ENCODE data around the gene PCDHB5. TPM values are rescaled to one million over a fixed set of nuclear protein-coding genes. Genes with fewer than 3 reads are reported as not detected.
"Not testable (repeated sequence)": the region's sequence is repeated elsewhere in the genome, so short reads cannot be mapped to it uniquely, and the experiment has no call there.

Gene PCDHB5
- polyA plus RNA-seq, 3 donors: 6.0 to 9.0 (median 8.5) TPM

DNA sequence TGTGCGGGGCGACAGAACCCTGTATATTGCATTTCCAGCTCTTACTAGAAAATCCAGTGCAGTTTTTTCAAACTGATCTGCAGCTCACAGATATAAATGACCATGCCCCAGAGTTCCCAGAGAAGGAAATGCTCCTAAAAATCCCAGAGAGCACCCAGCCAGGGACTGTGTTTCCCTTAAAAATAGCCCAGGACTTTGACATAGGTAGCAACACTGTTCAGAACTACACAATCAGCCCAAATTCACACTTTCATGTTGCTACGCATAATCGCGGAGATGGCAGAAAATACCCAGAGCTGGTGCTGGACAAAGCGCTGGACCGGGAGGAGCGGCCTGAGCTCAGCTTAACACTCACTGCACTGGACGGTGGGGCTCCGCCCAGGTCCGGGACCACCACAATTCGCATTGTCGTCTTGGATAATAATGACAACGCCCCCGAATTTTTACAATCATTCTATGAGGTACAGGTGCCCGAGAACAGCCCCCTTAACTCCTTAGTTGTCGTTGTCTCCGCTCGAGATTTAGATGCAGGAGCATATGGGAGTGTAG lies 786 bp downstream of the PCDHB5 start:
- DNase-seq (ENCODE audit: extremely low read depth in 1 of 11, low read depth in 9 of 11, low spot score in 4 of 11): no peak

- not testable (repeated sequence) for DNase-seq (ENCODE audit: extremely low read depth in 1 of 11, low read depth in 9 of 11, low spot score in 4 of 11)
These were observed 2.3 kb downstream of the PCDHB5 start for GRCh38 chr5:141137346-141137745.

DNA sequence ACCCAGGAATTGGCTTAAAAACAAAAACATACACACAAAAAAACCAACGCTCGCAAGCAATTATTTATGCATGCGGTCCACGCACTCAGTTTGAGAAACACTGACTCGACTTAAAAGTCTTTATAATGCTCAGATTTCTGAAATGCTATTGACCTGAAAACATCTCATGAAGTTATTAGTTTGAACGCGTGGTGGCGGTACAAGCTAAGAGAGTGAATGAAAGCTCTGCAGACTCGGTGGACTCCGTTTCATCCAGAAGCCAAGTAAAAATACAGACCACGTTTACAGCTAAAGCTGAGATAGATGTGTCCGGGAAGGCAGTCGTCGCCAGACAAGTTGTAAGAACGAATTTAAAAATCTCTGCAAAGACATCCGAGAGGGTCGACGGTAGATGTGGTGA lies 14.8 kb downstream of the PCDHB5 start, which contains the start of gene PCDHB6:
Gene PCDHB6, plus strand, starts transcription at position 246 of the 400 bp plus-strand sequence. CDS start 201 bp downstream, outside the sequence.
- peak in 2 of 11 donors; percentile 9 to 39 for DNase-seq (ENCODE audit: extremely low read depth in 1 of 11, low read depth in 9 of 11, low spot score in 4 of 11)

DNA sequence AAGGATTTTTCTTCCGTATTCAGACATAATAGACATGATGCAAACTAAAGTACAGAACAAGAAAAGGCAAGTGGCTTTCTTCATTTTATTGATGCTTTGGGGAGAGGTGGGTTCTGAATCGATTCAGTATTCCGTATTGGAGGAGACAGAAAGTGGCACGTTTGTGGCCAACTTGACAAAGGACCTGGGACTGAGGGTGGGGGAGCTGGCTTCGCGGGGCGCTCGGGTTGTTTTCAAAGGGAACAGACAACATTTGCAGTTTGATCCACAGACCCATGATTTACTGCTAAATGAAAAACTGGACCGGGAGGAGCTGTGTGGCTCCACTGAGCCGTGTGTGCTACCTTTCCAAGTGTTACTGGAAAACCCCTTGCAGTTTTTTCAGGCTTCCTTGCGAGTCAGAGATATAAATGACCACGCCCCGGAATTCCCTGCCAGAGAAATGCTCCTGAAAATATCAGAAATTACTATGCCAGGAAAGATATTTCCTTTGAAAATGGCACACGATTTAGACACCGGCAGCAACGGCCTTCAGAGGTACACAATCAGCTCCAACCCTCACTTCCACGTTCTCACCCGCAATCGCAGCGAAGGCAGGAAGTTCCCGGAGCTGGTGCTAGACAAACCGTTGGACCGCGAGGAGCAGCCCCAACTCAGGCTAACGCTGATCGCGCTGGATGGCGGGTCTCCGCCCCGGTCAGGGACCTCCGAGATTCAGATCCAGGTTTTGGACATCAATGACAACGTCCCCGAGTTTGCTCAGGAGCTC lies 15.4 kb downstream of the PCDHB5 start:
- no peak for DNase-seq (ENCODE audit: extremely low read depth in 1 of 11, low read depth in 9 of 11, low spot score in 4 of 11)

GRCh38 chr5:141150993-141151325 lies 16.0 kb downstream of the PCDHB5 start:
- DNase-seq (ENCODE audit: extremely low read depth in 1 of 11, low read depth in 9 of 11, low spot score in 4 of 11): no peak

GRCh38 chr5:141151632-141152031 lies 16.6 kb downstream of the PCDHB5 start:
- DNase-seq (ENCODE audit: extremely low read depth in 1 of 11, low read depth in 9 of 11, low spot score in 4 of 11): not testable (repeated sequence)

GRCh38 chr5:141152096-141152495 lies 17.1 kb downstream of the PCDHB5 start:
- not testable (repeated sequence) for DNase-seq (ENCODE audit: extremely low read depth in 1 of 11, low read depth in 9 of 11, low spot score in 4 of 11)

DNA sequence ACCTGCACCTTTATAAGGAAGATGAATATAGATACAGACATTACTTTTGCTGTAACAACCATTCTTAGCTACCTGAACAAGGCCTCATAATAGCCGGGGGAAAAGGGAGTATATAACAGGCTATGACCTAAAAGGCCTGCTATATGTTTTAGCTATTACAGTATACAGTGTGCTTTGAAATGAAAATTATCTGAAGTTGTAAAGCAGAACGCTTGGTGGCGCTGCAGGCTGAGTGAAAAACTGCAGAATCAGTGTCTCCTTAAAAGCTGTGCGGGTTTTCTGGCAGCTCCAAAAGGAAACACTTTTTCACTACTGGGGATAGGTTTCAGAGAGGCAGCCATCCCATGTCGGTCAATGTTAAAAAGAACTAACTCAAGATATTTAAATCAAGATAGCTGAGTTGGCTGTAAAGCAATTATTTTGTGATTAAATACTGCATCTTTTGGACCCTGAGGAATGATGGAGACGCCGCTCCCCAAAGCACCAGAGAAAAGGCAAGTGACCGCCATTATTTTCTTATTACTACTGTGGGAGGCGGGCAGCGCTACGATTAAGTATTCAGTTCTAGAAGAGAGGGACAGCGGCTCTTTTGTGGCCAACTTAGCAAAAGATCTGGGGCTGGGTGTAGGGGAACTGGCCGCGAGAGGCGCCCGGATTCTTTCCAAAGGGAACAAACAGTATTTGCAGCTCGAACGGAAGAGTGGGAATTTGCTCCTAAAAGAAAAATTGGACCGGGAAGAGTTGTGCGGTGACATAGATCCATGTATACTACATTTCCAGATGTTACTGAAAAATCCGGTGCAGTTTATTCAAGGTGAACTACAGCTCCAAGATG lies 20.8 kb downstream of the PCDHB5 start:
- DNase-seq (ENCODE audit: extremely low read depth in 1 of 11, low read depth in 9 of 11, low spot score in 4 of 11): no peak

GRCh38 chr5:141157356-141157755 lies 22.4 kb downstream of the PCDHB5 start:
- not testable (repeated sequence) for DNase-seq (ENCODE audit: extremely low read depth in 1 of 11, low read depth in 9 of 11, low spot score in 4 of 11)

DNA sequence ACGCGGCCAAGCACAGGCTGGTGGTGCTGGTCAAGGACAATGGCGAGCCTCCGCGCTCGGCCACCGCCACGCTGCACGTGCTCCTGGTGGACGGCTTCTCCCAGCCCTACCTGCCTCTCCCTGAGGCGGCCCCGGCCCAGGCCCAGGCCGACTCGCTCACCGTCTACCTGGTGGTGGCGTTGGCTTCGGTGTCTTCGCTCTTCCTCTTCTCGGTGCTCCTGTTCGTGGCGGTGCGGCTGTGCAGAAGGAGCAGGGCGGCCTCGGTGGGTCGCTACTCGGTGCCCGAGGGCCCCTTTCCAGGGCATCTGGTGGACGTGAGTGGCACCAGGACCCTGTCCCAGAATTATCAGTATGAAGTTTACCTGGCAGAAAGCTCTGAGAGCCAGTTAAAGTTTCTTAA lies 22.9 kb downstream of the PCDHB5 start:
- not testable (repeated sequence) for DNase-seq (ENCODE audit: extremely low read depth in 1 of 11, low read depth in 9 of 11, low spot score in 4 of 11)

DNA sequence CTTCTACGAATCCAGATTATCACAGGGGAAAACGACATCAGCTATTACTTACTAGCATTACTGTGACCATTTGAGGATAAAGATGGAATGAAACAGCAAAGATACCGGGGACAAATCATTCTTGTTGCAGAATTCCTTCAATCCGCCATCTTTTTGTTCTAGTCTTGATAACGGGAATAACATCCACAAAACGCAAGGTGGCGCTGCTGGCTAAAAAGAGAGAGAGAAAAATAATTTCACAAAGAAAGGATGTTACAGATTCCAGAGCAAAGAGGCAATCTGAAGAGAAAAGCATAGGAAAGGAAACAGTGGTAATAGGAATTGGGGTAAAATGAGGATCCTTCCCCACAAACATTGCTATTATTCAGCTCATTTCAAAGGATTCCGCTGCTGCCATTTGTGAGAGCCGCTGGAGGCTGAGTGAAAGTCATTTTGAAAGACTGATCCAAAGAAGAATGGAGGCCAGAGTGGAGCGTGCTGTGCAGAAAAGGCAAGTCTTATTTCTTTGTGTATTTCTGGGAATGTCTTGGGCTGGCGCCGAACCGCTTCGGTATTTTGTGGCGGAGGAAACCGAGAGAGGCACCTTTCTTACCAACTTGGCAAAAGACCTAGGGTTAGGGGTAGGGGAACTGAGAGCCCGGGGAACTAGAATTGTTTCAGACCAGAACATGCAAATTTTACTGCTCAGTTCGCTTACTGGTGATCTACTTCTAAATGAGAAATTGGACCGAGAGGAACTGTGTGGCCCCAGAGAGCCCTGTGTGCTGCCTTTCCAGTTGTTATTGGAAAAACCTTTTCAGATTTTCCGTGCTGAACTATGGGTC lies 37.6 kb downstream of the PCDHB5 start, which contains the start of gene PCDHB7:
Gene PCDHB7, plus strand, starts transcription at position 264 of the 824 bp plus-strand sequence. Its CDS starts 192 bp downstream, at position 456.
- DNase-seq (ENCODE audit: extremely low read depth in 1 of 11, low read depth in 9 of 11, low spot score in 4 of 11): peak in 2 of 11 donors; percentile 23 to 50

- DNase-seq (ENCODE audit: extremely low read depth in 1 of 11, low read depth in 9 of 11, low spot score in 4 of 11): not testable (repeated sequence)
These were observed 39.5 kb downstream of the PCDHB5 start for GRCh38 chr5:141174291-141175104.

GRCh38 chr5:141175933-141176332 lies 40.9 kb downstream of the PCDHB5 start:
- no peak for DNase-seq (ENCODE audit: extremely low read depth in 1 of 11, low read depth in 9 of 11, low spot score in 4 of 11)

DNA sequence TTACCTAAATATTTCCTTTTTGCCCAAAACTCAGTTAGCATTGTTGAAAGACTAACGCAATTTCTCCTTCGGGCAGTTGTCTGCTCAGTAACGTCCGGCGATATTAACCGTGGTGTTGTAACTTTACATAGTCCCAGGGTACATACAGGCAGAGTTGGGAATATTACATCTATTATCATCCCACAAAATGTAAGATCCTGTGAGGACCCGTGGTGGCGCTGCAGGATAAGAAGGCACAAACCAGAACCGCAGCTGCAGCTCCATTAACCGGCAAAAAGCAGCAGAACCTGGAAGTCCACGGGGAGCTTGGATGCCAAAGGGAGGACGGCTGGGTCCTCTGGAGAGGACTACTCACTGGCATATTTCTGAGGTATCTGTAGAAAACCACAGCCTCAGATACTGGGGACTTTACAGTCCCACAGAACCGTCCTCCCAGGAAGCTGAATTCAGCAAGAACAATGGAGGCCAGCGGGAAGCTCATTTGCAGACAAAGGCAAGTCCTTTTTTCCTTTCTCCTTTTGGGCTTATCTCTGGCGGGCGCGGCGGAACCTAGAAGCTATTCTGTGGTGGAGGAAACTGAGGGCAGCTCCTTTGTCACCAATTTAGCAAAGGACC lies 42.7 kb downstream of the PCDHB5 start, which contains the start of gene PCDHB8:
Gene PCDHB8, plus strand, starts transcription at position 214 of the 615 bp plus-strand sequence. Its CDS starts 245 bp downstream, at position 459.
- DNase-seq (ENCODE audit: extremely low read depth in 1 of 11, low read depth in 9 of 11, low spot score in 4 of 11): not testable (repeated sequence)

- not testable (repeated sequence) for DNase-seq (ENCODE audit: extremely low read depth in 1 of 11, low read depth in 9 of 11, low spot score in 4 of 11)
These were observed 44.4 kb downstream of the PCDHB5 start for GRCh38 chr5:141179371-141179770.

GRCh38 chr5:141179876-141180275 lies 44.9 kb downstream of the PCDHB5 start:
- DNase-seq (ENCODE audit: extremely low read depth in 1 of 11, low read depth in 9 of 11, low spot score in 4 of 11): not testable (repeated sequence)

DNA sequence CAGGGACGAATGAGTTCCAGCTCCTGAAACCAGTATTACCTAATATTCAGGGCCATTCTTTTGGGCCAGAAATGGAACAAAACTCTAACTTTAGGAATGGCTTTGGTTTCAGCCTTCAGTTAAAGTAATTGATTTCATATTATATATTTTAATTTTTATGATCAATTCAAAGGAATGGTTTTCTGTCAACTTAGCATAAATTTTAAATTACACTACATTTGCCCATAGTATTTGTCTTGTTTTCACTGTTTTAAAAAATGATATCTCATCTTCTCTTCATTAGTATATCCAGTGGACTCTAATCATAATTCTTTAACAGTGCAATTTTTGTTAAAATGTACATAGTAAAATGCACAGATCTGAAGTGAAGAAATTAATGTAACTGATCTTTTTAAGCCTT lies 45.3 kb downstream of the PCDHB5 start:
- DNase-seq (ENCODE audit: extremely low read depth in 1 of 11, low read depth in 9 of 11, low spot score in 4 of 11): no peak

Data from renal cortex interstitium (tissue), 11 donors.